Stimulated activated CD8-positive, alpha-beta memory T cell treated with anti-CD3 and anti-CD28 coated beads, Interleukin-12 subunit alpha, Interleukin-12 subunit beta, amount 100 ng/mL, for 24 hours (primary cell): ENCODE results near the gene ZNF383.
A peak's percentile ranks its signal among the peaks of the same experiment; 100 is the strongest.
"Not testable (repeated sequence)": the region's sequence is repeated elsewhere in the genome, so short reads cannot be mapped to it uniquely, and the experiment has no call there.

Experiments used
- DNase-seq: peaks from one replicate; pipeline ENCODE4 v3.0.0-alpha.2; 2020; ENCODE audit errors: extremely low read depth

Gene ZNF383

DNA sequence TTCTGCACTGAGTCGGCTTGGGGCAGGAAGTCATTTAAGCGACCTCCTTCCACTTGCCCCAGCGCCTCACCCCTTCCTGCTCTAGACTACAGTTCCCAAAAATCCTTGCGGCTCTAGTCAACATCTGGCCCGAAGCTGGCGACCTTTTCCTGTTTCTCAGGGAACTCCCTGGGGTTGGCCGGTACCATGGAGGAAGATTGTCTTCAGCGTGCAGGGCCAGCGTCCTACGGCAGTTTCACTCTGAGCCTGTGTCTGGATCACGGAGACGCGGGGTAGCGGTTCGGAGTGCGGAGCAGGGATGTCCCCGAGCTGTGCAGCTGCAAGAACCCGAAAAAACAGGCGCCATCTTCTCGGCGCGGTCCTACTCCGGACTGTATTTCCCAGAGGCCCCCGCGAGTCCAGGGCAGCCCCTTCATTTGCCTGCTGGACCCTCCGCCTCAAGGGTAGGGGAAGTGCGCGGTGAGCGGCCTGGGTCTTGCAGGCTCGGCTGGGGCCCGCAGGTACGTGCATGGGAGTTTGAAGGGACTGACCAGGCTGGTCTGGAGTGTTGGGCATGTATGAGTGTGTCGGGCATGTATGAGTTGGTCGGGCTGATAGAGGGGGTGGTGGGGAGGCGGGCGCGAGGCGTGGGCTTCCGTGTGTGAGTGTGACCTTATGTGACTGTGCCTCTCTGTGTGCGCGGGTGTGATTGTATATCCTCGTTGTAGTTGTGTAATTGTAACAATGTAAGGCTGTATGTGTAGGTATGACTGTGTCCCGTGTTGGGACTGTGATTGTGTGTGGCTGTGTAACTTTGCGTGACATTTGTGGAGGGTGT lies at the start of gene ZNF383:
TSS of gene ZNF383 (plus strand) at position 440 of the 817 bp plus-strand sequence. CDS start 12,240 bp downstream, outside the sequence.
- peak; percentile 64 for DNase-seq

DNA sequence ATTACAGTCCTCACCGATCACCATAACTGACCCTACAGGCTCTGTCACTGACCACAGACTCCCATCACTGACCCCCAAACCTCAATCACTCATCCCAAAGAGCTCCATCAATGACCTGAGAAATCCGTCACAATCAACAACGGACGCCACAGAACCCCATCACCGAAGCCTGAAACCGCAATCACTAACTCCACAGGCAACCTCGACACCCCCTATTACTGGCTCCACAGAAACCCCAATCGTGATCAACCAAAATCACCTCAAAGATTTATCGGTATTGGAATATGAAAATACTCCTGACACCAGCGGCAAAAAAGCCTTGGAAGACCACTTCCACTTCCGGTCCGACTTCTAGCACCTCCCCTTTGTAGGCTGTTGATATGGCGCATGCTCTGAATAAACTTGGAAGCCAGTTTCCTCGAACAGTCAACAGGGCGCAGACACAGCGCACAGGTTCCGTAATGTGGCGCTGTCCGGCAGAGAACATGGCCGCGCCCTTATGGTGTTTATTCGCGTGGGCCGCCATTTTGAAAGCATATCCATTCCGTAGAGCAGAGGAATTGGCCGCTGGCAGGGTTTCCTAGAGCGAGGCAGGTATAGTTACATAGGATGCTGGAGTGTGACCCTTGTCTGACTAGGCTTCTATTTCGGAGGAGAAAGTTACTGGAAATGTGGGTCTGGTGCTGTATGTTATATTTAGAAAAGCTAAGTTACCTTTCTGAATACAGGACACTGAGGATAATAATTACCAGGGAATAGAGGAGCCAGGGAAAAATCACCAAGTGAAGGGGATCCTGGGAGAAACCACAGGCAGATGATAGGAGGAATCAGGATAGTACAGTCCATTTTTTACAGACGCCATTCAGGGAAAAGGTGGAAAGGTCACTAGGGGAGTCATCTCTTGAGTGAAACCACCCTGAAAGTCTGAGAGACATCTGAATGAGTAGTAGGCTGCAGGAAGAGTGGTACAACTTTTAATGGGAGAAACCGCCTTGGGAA lies 45.3 kb upstream of the ZNF383 start, which contains the start of gene ZNF585A:
TSS of gene ZNF585A (minus strand) at position 328 of the 999 bp plus-strand sequence. CDS start 2,785 bp downstream, outside the sequence.
- DNase-seq: peak; percentile 76

DNA sequence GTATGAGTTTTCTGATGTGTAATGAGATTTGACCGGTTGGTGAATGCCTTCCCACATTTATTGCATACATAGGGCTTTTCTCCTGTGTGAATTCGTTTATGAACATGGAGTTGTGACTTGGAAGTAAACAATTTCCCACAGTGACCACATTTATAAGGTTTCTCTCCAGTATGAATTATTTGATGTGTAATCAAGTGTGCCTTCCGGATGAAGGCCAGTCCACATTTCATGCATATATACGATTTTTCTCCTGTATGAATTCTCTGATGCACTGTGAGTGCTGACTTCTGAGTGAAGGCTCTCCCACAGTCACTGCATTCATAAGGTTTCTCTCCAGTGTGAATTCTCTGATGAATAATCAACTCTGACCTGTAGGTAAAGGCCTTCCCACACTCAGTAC lies 31.9 kb upstream of the ZNF383 start:
- not testable (repeated sequence) for DNase-seq

DNA sequence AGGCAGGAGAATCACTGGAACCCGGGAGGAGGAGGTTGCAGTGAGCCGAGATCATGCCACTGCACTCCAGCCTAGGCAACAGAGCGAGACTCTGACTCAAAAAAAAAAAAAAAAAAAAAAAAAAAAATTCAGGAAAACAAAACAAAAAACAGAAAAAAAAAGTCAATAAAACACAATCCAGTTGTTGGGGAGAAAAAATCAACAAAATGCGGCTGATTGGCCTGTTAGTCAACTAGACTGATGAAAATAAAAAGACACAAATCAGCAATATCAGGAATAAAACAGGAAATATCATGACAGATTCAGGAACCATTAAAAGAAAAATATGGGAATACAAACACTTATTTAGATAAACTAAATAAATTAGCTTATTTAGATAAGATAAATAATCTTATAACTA lies 22.8 kb upstream of the ZNF383 start:
- not testable (repeated sequence) for DNase-seq

DNA sequence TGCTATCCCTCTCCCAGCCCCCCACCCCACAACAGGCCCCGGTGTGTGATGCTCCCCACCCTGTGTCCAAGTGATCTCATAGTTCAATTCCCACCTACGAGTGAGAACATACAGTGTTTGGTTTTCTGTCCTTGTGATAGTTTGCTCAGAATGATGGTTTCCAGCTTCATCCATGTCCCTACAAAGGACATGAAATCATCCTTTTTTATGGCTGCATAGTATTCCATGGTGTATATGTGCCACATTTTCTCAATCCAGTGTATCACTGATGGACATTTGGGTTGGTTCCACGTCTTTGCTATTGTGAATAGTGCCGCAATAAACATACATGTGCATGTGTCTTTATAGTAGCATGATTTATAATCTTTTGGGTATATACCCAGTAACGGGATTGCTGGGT lies 20.9 kb upstream of the ZNF383 start:
- DNase-seq: not testable (repeated sequence)

DNA sequence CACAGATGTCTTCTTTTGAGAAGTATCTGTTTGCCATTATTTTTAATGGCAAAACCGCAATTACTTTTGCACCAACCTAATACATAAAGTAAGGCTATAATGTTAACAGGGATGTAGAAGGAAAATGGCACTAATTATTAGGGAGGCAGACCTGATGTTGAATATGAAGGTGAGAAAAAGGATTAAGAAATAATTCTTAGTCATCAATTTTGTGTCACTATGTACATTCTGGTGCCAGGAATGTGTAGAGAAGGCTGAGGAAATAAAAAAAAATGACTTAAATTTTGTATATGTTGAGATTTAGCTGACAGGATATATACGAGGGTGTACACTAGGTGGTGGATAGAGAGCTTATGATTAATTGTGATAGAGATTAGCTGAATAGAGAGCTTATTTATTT lies 20.2 kb upstream of the ZNF383 start:
- DNase-seq: no peak

DNA sequence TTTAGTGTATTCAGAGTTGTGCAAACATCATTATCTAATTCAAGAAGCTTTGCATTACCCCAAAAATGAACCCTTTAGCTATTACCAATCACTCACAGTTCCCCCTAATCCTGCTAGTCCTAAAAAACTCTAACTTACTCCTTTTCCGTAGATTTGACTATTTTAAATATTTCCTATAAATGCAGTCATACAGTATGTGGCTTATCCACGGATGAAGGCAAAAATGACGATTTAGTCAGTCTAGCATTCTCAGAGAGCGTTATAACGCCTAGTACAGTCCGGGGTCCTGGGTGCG lies 587 bp upstream of the ZNF383 start:
- no peak for DNase-seq

DNA sequence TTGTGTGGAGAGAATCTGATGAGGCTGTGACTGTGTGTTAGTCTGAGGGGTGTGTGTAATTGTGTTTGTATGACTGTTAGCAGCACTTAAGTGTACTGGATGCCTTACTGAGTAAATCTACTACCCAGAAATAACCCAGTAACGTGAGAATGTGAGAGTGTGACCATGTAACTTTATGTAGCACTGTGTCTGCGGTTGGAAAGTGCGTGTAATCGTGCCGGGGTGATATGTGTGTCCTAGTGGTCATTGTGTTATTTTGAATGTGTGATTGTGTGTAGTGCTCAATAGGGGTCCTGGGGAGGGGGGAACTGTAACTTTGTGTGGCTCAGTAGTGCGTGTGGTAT lies 550 bp downstream of the ZNF383 start:
- DNase-seq: no peak

DNA sequence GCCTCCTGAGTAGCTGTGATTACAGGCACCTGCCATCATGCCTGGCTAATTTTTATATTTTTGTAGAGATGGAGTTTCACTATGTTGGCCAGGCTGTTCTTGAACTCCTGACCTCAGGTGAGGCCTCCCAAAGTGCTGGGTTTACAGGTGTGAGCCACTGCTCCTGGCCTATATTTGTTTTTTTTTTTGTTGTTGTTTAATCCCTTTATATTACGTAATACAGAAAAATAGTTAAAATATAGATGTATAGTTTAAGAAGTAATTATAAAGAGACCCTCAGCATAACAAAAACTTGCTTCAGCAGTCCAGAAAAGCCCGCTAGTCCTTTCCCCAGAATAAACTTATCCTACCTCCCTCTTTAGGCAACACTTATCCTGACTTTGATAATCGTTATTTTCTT lies 2.4 kb downstream of the ZNF383 start:
- DNase-seq: no peak

DNA sequence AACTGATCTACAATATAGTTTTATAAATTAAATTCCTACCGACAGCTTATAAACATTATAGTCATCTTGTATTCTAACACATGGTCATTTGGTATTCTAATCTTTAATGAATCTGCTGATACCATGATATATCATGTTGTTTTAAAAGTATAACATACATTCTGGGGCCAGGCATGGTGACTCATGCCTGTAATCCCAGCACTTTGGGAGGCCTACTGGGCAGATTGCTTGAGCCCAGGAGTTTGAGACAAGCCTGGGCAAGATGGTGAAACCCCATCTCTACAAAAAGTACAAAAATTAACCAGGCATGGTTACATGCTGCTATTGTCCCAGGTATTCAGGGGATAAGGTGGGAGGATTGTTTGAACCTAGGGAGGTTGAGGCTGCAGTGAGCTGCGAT lies 3.1 kb downstream of the ZNF383 start:
- DNase-seq: no peak

DNA sequence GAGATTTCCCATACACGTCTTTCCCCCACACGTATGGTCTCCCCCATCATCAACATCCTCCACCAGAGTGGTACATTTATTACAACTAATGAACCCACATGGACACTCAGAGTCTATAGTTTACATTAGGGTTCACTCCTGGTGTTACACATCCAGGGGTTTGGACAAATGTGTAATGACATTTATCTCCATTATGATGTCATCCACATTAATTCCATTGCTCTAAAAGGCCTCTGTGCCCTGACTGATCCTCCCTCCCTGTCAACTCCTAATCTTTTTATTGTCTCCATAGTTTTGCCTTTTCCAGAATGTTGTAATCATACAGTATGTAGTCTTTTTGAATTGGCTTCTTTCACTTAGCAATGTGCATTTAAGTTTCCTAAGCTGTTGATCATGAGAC lies 8.2 kb downstream of the ZNF383 start:
- no peak for DNase-seq

DNA sequence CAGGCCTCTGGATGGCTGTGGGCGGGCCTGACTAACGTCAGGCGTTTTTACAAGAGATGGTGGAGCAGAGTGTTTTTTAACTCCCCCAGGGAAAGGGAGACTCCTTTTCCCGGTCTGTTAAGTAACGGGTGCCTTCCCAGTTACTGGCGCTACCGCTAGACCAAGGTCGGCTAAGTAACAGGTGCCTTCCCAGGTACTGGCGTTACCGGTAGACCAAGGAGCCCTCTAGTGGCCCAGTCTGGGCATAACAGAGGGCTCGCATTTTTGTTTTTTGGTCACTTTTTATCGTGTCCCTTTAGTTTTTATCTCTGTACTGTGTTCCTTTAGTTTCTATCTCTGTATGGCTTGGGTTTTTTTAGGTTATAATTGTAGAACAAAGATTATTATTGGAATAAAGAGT lies 10.0 kb downstream of the ZNF383 start:
- no peak for DNase-seq

DNA sequence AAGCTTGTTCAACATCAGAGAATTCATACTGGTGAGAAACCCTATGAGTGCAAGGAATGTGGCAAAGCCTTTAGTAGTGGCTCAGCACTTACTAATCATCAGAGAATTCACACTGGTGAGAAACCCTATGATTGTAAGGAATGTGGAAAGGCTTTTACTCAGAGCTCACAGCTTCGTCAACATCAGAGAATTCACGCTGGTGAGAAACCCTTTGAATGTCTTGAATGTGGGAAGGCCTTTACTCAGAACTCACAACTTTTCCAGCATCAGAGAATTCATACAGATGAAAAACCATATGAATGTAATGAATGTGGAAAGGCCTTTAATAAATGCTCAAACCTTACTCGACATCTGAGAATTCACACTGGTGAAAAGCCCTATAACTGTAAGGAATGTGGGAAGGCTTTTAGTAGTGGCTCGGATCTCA lies 25.2 kb downstream of the ZNF383 start:
- no peak for DNase-seq

DNA sequence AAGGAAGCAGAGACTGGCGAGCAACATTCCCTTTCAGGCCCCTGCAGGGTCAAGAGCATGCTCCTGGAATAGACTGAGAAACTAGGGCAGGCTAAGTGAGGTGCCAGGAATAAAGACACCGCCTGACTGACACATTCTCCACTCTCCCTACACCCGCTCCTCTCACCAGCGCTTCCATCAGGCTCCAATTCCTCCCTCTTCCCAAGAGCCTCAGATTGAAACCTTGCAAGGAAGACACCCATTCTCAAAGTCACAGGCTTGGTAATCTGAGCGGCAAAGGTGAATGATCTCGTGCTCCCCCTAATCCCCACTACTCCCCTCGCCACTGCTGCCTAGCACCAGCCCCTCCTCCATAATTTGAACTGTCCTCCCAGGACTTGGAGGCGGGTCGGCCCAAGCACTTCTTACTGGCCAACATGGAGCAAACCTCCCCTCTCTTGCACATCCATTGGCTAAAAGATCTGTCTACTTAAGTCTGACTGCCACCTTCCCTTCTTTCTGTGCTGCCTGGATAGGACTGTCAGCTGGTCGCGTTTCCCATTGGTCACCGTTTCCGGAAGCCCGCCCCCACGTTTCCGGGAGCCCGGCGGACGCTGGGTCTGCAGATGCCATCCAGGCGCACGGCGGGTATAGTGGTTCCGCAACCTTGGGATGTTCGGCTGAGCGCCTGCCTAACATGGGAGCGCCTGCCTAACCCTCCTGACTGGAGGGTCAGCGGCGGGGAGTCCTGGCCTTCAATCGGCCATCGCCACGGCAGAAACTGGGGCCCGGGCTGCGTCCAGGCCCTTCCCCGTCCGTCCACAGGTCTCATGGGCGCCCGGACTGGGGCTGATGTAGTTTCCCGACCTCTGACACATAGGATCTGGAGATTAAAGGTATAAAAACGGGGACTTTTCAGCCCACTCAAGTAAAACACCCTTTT lies 33.6 kb downstream of the ZNF383 start:
- DNase-seq: no peak

DNA sequence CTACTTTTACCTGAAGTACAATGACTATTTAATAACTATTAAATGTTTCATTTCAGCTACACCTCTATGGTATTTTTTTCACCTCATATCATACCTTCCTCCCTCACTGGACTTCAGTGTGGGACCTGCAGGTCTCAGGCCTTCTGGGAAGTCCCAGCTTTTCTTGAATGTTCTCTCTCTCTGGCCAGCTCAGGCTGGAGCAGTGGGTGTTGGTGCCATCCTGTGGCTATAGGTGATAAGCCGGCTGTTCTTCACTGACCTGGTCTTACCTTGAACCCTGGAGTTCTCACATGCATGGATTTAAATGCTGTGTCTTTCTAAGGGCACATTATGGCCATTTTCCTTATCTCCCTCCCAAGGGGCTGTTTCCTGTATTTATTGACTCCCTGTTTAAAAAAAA lies 45.0 kb downstream of the ZNF383 start:
- DNase-seq: not testable (repeated sequence)

DNA sequence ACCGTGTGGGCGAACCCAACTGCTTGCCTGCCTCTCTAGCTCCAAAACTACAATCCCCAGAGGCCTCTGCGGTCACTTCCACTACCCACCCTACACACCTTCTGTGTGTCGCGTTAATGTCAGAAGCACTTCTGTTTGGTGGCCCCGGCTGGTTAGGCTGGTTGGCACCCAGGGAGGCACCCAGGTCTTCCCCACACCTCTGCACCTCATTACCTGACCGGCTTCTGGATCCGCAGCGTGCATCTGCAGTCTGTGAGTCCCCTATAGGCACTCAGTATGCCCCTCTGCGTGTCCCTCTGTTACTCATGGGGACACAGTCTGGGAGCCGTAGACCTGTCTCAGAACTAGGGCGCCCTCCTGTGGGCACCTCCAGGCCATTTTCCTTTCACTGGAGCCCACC lies 49.0 kb downstream of the ZNF383 start:
- DNase-seq: not testable (repeated sequence)

DNA sequence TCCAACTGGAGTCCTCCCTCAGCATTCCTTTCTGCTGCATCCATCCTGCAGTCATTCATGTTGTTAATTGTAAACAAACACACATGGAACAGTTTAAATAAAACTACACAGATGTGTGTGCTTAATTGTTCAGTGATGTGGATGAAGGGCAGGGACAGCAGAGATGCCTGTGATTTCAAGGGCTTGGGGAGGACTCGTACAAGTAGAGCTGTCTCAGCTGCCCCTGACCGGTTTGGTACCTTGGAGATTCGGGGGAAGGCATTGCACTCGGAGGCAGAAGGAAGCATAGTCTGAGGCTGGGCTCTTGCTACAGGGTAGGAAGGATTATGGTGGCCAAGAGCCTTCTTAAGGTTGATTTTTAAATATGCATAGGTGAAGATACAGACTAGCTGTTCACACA lies 49.7 kb downstream of the ZNF383 start:
- not testable (repeated sequence) for DNase-seq

DNA sequence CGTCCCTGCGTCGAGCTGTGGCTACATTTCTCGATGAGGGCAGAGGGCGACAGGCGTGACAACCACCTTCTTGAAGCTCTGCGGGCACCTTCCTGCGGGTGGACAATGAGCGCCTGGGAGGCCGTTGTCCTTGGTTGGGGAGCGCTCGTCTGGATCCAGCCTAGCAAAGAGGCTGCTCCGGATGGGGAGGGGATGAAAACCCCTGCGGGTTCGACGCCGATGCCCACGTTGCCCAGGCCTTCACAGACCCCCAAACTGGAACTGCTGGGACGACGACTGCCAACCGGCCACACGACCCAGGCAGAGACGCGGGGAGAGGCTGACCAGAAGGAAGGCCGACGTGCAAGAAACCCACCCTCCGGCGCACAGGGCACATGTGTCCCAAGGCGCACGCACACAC lies 62.6 kb downstream of the ZNF383 start:
- DNase-seq: not testable (repeated sequence)

DNA sequence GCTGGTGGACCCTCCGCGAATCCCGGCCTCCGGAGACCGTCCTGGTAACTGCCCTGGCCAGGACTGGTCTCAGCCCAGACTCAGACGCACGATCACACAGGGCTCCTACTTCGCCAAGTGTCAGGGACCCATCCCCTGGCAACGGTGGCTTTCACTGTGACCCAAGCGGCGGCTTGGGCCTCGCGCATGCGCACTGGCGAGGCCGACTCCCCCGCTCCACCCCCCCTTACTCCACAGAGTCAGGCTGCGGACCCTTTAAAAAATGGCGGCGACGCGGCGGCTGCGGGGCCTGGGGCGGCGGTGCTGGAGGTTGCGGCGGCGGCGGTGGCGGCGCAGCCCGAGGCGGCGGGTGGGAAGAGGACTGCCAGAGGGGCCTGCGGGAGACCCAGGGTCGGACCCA lies 66.0 kb downstream of the ZNF383 start:
- DNase-seq: not testable (repeated sequence)

DNA sequence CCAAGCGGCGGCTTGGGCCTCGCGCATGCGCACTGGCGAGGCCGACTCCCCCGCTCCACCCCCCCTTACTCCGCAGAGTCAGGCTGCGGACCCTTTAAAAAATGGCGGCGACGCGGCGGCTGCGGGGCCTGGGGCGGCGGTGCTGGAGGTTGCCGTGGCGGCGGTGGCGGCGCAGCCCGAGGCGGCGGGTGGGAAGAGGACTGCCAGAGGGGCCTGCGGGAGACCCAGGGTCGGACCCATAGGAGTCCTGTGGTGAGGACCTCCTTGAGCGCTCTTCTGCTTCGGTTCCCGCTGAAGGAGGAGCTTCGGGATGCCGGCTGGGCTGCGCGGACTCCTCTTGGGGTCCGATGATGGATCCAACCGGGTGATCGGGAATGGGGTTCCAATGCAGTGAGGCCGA lies 71.2 kb downstream of the ZNF383 start:
- not testable (repeated sequence) for DNase-seq
